Hematopoietic multipotent progenitor cell treated with erythropoietin and hydrocortisone succinate and interleukin-3 and kit ligand, for 8 days (in vitro differentiated cells): ENCODE measurements around the gene TMEM175.
A peak's percentile ranks its signal among the peaks of the same experiment; 100 is the strongest.
"Not testable (repeated sequence)": the region's sequence is repeated elsewhere in the genome, so short reads cannot be mapped to it uniquely, and the experiment has no call there.

ENCODE experiments used
- DNase-seq: peaks from one replicate; pipeline ENCODE4 v3.0.0-alpha.2; 2015

TMEM175 gene

GRCh38 chr4:972651-973424 is 40.6 kb downstream of the TMEM175 start:
- DNase-seq, result peak; percentile 24

GRCh38 chr4:973431-974397 is 41.5 kb downstream of the TMEM175 start, which contains the start of gene DGKQ:
DGKQ (minus strand) TSS chr4:973569; CDS start chr4:973482, 87 bp downstream.
- DNase-seq, result peak; percentile 76

- no peak for DNase-seq
Observed at GRCh38 chr4:974668-975067, 42.4 kb downstream of the TMEM175 start.

- not testable (repeated sequence) for DNase-seq
Observed at GRCh38 chr4:976016-976415, 43.8 kb downstream of the TMEM175 start.

GRCh38 chr4:978957-979701 is 46.9 kb downstream of the TMEM175 start:
- no peak for DNase-seq

GRCh38 chr4:982291-982690 is 50.0 kb downstream of the TMEM175 start:
- DNase-seq, result no peak

GRCh38 chr4:982814-983213 is 50.6 kb downstream of the TMEM175 start:
- DNase-seq, result no peak

- no peak for DNase-seq
Observed at GRCh38 chr4:984336-985054, 52.2 kb downstream of the TMEM175 start.

- DNase-seq, result peak; percentile 82
Observed at GRCh38 chr4:985123-985830, 53.0 kb downstream of the TMEM175 start.

GRCh38 chr4:986428-986878 is 54.2 kb downstream of the TMEM175 start:
- no peak for DNase-seq

- peak; percentile 81 for DNase-seq
Observed at GRCh38 chr4:986879-987623, 54.8 kb downstream of the TMEM175 start, which contains the start of gene IDUA. IDUA (plus strand) TSS chr4:987044; CDS start chr4:987085, 41 bp downstream.

- no peak for DNase-seq
Observed at GRCh38 chr4:987624-988513, 55.6 kb downstream of the TMEM175 start.

GRCh38 chr4:988726-989721 is 56.8 kb downstream of the TMEM175 start:
- no peak for DNase-seq

GRCh38 chr4:989722-990471 is 57.6 kb downstream of the TMEM175 start:
- no peak for DNase-seq

GRCh38 chr4:990746-991367 is 58.6 kb downstream of the TMEM175 start:
- no peak for DNase-seq

GRCh38 chr4:991451-992296 is 59.4 kb downstream of the TMEM175 start:
- no peak for DNase-seq
